Endodermal cell (in vitro differentiated cells): ENCODE measurements around the gene CXCL11. TPM values are rescaled to one million over a fixed set of nuclear protein-coding genes. Genes with fewer than 3 reads are reported as not detected.
A peak's percentile ranks its signal among the peaks of the same experiment; 100 is the strongest.
"Not testable (repeated sequence)": the region's sequence is repeated elsewhere in the genome, so short reads cannot be mapped to it uniquely, and the experiment has no call there.

Experiments
- DNase-seq: peaks from one replicate; pipeline ENCODE4 v3.0.0-alpha.2; 2017
- H3K27ac ChIP-seq: 2 replicates; pipeline ENCODE4 v1.5.1; 2013; ENCODE audit warnings: mild to moderate bottlenecking, low read depth, low read length, moderate library complexity
- H3K27me3 ChIP-seq: 2 replicates; pipeline ENCODE4 v1.6.1; 2013; ENCODE audit warnings: mild to moderate bottlenecking, low read length, moderate library complexity; ENCODE audit not compliant: insufficient read depth, control insufficient read depth, poor library complexity, severe bottlenecking
- H3K36me3 ChIP-seq: 2 replicates; pipeline ENCODE4 v1.7.0; 2013; ENCODE audit warnings: mild to moderate bottlenecking, low read length, moderate library complexity; ENCODE audit not compliant: control insufficient read depth, insufficient read depth
- H3K4me1 ChIP-seq: one replicate; pipeline ENCODE4 v1.7.0; 2013; ENCODE audit warnings: low read length; ENCODE audit not compliant: control insufficient read depth, insufficient read depth
- H3K4me3 ChIP-seq: 2 replicates; pipeline ENCODE4 v1.5.1; 2013; ENCODE audit warnings: mild to moderate bottlenecking, low read length, moderate library complexity
- H3K9ac ChIP-seq: 2 replicates; pipeline ENCODE4 v1.6.1; 2013; ENCODE audit warnings: mild to moderate bottlenecking, low read length, moderate library complexity; ENCODE audit not compliant: poor library complexity, severe bottlenecking; ENCODE audit errors: extremely low read depth
- H3K9me3 ChIP-seq: 2 replicates; pipeline ENCODE4 v1.6.1; 2013; ENCODE audit warnings: mild to moderate bottlenecking, low read length, moderate library complexity; ENCODE audit not compliant: control insufficient read depth
- H3K27ac Mint-ChIP-seq: 2 replicates; pipeline ENCODE4 v1.8.0; 2020; ENCODE audit warnings: mixed read lengths
- H3K27me3 Mint-ChIP-seq: 2 replicates; pipeline ENCODE4 v1.8.0; 2021; ENCODE audit warnings: mild to moderate bottlenecking, mixed read lengths; ENCODE audit not compliant: insufficient read depth
- H3K36me3 Mint-ChIP-seq: 2 replicates; pipeline ENCODE4 v1.8.0; 2020; ENCODE audit warnings: low read depth, mixed read lengths
- H3K4me1 Mint-ChIP-seq: 2 replicates; pipeline ENCODE4 v1.8.0; 2020; ENCODE audit warnings: mixed read lengths
- H3K4me3 Mint-ChIP-seq: 2 replicates; pipeline ENCODE4 v1.8.0; 2020; ENCODE audit warnings: mild to moderate bottlenecking, moderate library complexity, mixed read lengths
- H3K9me3 Mint-ChIP-seq: 2 replicates; pipeline ENCODE4 v1.8.0; 2020; ENCODE audit warnings: mild to moderate bottlenecking, mixed read lengths
- CTCF ChIP-seq: fragments of 200-600 bp; sonication (generic); conservative IDR thresholded peaks from 2 replicates; pipeline ENCODE4 v1.5.0; 2021; ENCODE audit warnings: antibody characterized with exemption, mild to moderate bottlenecking
- WGBS, 2 experiments: methylation state at CpG; one replicate each; pipeline versions ENCODE4 v1.1.5 to v1.1.7; 2013; ENCODE audit warnings: missing lambda C conversion rate in 2 of 2, mixed read lengths in 1 of 2; ENCODE audit not compliant: insufficient coverage in 1 of 2, insufficient read length in 1 of 2; 5-methylcytosine and 5-hydroxymethylcytosine counted together
- total RNA-seq, 2 donors: library from RNA; stranded (reverse); fragmentation: NEBNext Ultra II Directional in 1 of 2; extraction: Animal tissue kit (Norgen Biotek cat#: 25700) in 1 of 2; gene quantifications; 2 replicates in 1 of 2; 3 replicates in 1 of 2; pipeline ENCODE4 v1.2.1, GENCODE V29; 2021

The CXCL11 gene
- total RNA-seq, 2 donors from 2014 or later: not detected

- not testable (repeated sequence) for H3K4me3 Mint-ChIP-seq, H3K36me3 Mint-ChIP-seq, H3K4me3 ChIP-seq, H3K27ac Mint-ChIP-seq, H3K4me1 Mint-ChIP-seq, H3K27ac ChIP-seq, H3K36me3 ChIP-seq, H3K27me3 ChIP-seq, H3K9ac ChIP-seq, H3K9me3 Mint-ChIP-seq, H3K9me3 ChIP-seq, H3K4me1 ChIP-seq, DNase-seq
- WGBS, 2 experiments: 89 to 95% methylated on average over 4 of the region's 4 CpGs
- H3K27me3 Mint-ChIP-seq: peaks cover 12% of the 10 kb centered on the region
These were observed 8.8 kb upstream of the CXCL11 start for GRCh38 chr4:76044686-76045085.

- WGBS, 2 experiments: 93 to 99% methylated on average over 3 to 18 of the region's 18 CpGs
- not testable (repeated sequence) for H3K27me3 Mint-ChIP-seq, H3K4me3 Mint-ChIP-seq
These were observed 7.4 kb upstream of the CXCL11 start for GRCh38 chr4:76043306-76043705.

GRCh38 chr4:76042241-76042998 is 6.5 kb upstream of the CXCL11 start:
- not testable (repeated sequence) for H3K9me3 Mint-ChIP-seq, H3K36me3 Mint-ChIP-seq, H3K4me1 ChIP-seq, H3K27ac ChIP-seq, H3K4me3 ChIP-seq, H3K4me1 Mint-ChIP-seq, H3K27me3 ChIP-seq, H3K27me3 Mint-ChIP-seq, H3K9ac ChIP-seq, H3K4me3 Mint-ChIP-seq, H3K9me3 ChIP-seq, H3K27ac Mint-ChIP-seq, H3K36me3 ChIP-seq, DNase-seq
- 80 to 98% methylated on average over 1 to 16 of the region's 18 CpGs for WGBS, 2 experiments

More at GRCh38 chr4:76043306-76043705, 7.4 kb upstream of the CXCL11 start:
- not testable (repeated sequence) for H3K36me3 ChIP-seq, H3K4me1 ChIP-seq, H3K27ac Mint-ChIP-seq, H3K4me3 ChIP-seq, H3K27ac ChIP-seq, H3K36me3 Mint-ChIP-seq, H3K4me1 Mint-ChIP-seq, DNase-seq, H3K9me3 ChIP-seq, H3K9me3 Mint-ChIP-seq, H3K27me3 ChIP-seq, H3K9ac ChIP-seq

- no peak overlapping the region for H3K27ac Mint-ChIP-seq
- no peaks in the 10 kb centered on the region for H3K9me3 ChIP-seq
- WGBS, 2 experiments: 76 to 87% methylated on average over 2 to 3 of the region's 3 CpGs
- no peak overlapping the region for H3K4me3 ChIP-seq
- H3K9ac ChIP-seq: no peak overlapping the region
- no peaks in the 10 kb centered on the region for H3K4me1 ChIP-seq
- TF ChIP-seq CTCF: no peak
- H3K36me3 Mint-ChIP-seq: no peaks in the 10 kb centered on the region
- H3K27me3 Mint-ChIP-seq: no peaks in the 10 kb centered on the region
- no peaks in the 10 kb centered on the region for H3K27me3 ChIP-seq
- H3K36me3 ChIP-seq: no peaks in the 10 kb centered on the region
- peaks cover 9% of the 10 kb centered on the region for H3K4me1 Mint-ChIP-seq
- H3K9me3 Mint-ChIP-seq: no peaks in the 10 kb centered on the region
- H3K4me3 Mint-ChIP-seq: no peak overlapping the region
- peak; percentile 50 for DNase-seq
- H3K27ac ChIP-seq: no peak overlapping the region
These were observed 985 bp upstream of the CXCL11 start for GRCh38 chr4:76036855-76037254.
